HG03432 (cell line): ENCODE results near the gene SMG6.
A peak's percentile ranks its signal among the peaks of the same experiment; 100 is the strongest.

ENCODE experiments used
- ATAC-seq: cut with Tn5 transposase; IDR thresholded peaks from one replicate; pipeline ENCODE4 v1.9.1; 2021; ENCODE audit warnings: mild to moderate bottlenecking, moderate library complexity; ENCODE audit not compliant: unreplicated experiment

SMG6 gene

GRCh38 chr17:2237521-2237921 is 66.1 kb downstream of the SMG6 start:
- ATAC-seq, result no peak

- no peak for ATAC-seq
Measured at GRCh38 chr17:2235792-2236366, 67.7 kb downstream of the SMG6 start.

DNA sequence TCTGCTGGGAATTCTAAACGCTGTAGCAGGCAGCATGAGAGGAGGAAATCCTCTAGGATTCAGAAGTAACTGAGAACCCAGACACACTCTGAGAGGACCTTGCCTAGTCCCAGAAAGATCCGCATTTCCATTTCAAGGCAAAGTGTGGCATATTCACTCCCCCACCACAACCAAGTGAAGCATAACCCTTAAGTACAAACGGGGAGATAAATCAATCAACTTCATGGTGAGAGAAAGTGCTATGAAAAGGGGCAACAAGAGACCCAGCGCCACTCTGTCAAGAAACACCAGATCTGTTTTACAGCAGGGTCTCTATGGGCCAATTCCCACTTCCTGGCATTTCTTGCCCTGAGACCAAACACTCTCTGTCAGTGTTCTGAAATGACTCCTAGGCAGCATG is 68.3 kb downstream of the SMG6 start:
- ATAC-seq, result no peak

DNA sequence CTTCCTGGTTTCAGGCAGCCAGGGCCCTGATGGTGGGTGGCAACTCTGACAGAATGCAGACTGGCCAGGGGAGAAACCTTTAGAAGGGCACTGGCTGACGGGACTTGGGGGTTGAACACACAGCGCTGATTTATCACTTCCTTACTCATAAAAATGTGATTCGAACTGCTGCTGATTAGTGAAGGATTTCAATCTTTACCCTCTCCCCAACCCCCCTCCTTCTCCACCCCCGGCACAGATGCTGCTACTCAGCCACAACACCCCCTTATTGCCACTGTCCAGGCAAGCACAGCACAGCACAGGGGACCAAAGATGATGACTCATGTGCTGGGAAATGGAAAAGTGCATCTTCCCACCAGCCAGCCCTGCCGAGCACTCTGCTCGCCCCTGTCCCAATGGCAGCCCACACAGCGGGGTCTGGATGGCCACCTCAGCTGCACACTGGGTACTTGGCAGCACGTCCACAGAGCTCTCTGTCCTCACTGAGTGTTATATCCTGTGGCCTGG is 70.1 kb downstream of the SMG6 start:
- ATAC-seq, result no peak

- ATAC-seq, result no peak
Measured at GRCh38 chr17:2232244-2232638, 71.3 kb downstream of the SMG6 start.

- no peak for ATAC-seq
Measured at GRCh38 chr17:2230877-2231276, 72.7 kb downstream of the SMG6 start.

DNA sequence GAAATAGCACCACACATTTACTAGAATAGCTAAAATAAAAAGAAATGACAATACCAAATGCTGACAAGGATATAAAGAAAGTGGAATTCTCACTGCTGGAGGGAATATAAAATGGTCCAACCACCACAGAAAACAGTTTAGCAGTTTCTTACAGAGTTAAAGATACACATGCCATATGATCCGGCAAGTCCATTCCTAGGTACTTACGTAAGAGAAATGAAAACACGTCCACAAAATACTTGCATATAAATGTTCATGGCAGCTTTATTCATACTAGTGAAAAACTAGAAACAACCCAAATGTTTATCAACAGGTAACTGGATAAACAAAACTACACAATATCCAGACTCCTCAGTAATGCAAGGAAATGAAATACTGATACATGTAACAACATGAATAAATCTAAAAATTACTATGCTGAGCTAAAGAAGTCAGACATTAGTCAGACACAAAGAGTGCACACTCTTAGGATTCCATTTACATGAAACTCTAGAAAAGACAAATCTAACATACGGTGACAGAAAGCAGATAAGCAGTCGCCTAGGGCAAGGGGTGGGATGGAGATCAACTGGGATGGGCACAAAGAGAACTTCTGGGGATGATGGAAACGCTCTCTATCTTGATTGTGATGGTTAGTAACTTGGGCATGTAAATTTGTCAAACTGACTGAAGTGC is 76.4 kb downstream of the SMG6 start:
- no peak for ATAC-seq

DNA sequence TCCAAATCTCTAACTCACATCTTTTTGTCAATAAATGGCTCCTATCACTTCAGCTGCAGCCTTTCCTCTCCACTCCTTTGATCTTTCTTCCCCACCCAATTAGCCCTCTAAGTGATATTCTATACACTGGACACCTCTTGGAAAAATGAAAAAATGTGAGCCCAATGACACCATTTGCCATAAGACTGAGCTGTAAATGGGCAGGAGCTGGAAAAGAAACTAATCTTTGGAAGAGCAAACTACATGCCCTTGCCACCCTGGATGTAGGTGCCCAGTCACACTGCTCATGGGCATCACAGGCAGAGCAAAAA is 80.0 kb downstream of the SMG6 start:
- peak; percentile 9 for ATAC-seq

DNA sequence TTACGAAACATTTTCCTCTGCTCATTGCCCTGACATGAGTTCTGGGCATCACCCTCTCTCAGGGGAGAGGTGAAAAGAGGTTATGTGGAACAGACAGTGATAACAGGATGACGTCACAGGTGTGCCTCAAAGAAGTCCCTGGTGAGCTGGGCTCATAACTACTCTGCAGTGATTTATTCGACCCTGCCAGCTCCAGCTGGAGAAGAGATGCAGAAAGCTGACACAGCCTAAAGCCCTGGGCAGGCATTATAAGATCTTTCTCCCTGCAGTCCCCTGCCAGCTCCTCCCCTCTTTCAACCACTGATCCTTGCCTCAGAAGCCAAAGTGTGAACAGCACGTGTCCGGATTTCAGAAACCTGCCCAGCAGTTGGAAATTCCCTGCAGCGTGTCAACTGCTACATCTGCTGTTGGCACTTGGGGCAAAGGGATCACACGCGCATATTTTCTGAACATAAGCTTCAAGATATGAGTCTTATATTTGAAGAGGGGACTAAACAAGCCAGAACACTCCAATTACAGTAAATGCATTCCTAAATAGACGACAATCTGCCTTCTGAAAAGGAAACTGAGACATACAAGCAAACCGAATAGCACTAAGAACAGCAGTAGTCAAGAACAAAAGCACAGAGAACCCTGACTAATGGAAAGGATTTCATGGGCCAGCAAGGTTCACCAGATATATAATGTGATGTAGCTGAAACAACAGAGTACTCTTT is 80.5 kb downstream of the SMG6 start:
- peak; percentile 68 for ATAC-seq

DNA sequence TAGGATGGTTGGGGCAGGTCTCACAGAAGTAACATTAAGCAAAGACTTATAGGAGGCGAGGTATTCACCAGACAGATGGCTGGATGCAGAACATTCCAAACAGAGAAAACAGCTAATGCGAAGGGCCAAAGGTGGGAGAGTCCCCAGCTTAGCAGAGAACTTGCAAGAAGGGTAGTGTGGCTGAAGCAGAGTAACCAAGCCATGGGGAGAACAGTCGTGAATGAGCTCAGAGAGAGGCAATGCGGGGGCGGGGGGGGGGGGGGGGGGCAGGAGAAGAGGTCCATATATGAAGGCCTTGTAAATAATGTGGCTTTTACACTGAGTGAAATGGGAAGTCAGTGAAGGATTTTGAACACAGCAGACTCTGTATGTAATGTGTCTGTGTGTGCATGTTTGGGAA is 81.3 kb downstream of the SMG6 start:
- ATAC-seq, result no peak

DNA sequence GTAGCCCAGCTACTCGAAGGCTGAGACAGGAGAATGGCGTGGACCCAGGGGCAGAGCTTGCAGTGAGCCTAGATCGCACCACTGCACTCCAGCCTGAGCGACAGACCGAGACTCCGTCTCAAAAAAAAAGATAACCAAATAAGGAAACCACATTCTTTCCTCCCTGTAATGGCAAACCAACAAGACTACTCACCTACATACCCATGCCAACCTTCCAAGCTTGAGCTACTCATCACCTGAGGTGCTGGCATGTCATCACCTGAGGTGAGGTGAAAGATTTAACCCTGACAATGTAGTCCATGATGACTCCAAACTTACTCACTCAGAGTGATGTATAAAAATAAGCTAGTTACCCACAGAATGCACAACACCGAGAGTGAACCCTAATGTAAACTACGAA is 85.2 kb downstream of the SMG6 start:
- ATAC-seq, result no peak

- peak; percentile 82 for ATAC-seq
Measured at GRCh38 chr17:2215616-2216364, 87.8 kb downstream of the SMG6 start.

DNA sequence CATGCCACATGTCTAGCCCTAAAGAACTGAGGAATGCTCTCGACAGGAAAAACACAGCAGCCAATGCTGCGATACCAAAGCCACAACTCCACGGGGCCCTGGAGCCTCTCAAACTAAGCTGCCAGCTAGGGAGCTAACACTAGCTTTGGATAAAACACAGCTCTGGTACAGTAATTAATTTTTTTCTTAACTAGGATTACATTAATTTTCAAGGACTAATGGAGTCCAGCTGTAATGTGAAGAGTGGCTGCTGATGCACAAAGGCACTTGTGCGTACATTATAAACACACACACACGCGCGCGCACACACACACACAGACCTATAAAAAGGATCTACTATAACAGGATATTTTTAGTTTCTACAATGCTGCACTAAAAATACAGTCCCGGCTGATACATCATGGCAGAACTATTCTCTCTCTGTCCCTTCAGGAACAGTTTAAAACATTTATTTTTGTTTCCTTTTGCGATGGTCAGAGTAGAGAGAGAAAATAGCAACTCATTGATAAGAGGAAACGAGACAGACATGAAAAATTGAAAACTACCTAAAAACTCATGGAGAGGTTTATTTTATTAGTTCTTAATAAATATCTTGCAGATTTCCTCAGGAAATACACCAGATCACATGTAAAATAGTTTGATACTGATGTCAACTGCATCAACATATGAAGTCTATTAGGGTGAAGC is 88.5 kb downstream of the SMG6 start:
- no peak for ATAC-seq

GRCh38 chr17:2214047-2214928 is 89.3 kb downstream of the SMG6 start:
- no peak for ATAC-seq

DNA sequence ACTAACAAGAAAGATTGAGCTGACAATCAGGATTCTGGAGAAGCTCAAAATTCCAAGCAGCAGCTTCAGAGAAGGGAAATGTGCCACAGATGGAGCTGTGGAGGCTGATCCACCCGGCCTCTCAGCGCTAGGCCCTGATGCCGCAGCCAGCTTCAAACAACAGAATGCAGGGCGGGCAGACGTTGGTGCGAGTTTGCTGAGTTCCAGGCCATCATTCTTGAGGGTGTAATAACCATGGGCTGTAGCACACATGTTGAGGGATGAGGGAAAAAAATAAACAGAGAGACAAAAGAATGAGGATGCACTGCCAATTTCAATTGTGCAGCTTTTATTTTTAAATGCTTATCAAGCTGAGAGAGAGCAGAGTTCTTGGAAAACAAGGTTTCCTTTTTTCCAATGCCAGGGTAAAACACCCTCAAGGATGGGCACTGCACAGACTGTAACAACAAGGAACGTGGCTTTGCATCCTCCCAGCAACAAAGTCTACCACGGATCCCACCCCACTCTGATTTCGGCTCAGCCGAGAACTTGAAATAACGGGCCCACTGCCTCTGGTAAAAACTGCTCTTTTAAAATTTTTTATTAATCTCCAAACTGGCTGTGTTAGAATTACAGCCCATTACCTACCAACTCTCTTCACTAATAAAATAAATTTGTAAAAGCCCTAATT is 90.2 kb downstream of the SMG6 start:
- ATAC-seq, result no peak

DNA sequence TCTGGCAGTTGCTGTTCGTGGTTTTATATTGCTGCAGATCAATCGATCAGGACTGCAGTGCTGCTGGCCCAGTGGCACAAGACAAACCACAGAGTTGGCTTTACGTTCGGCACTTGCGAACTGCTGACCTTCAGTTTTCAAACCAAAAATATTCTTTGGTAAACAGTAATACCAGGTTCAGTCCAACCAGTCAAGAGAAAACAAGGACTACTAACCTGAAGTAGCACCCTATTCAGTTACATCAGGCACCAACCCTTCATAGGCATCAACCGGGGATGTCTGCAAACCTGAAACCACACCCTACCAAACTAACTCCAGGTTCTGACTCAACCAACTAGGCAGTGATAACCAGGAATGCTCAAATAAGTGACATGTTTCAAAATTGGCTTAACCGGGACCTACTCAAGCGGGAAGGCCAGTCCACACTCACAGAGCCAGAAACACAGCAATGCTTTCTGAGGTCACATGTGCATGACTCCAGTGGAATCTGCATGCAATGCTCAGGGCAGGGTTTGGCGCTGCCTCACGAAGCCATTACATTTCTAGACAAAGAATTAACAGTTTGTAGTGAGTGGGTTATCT is 91.1 kb downstream of the SMG6 start:
- ATAC-seq, result no peak

DNA sequence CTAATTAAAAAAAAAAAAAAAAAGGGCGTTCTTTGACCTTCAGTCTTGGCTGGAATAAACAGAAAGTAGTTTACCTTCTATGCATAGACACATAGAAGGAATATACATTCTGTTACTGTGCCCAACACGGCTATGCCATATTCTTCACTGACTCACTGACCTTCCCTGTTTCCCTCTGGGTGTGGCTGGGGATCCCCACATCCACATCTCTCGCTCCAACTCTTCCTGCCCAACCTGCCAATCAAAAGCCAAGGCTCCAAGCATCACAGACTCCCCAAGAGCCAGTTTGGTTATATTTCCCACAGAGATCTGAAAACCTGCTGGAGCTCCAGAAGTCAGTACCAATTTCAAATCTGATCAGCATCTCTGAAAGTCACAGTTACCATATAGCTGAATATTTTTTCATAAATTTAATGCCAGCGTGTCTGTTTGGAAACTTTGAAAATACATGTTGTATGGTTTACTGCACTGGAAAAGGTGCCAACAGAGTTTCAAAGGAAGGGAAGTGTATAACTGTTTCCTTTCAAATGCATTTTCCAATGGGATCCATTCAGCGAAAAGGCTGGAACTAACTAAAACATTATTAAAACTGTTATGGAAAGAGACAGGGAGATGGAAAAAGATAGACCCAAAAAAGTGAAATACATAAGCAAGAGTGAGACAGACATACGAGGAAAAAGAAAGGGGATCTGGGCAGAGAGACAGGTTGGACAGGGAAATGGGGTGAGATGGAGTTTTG is 91.8 kb downstream of the SMG6 start:
- no peak for ATAC-seq

- no peak for ATAC-seq
Measured at GRCh38 chr17:2210726-2211125, 92.9 kb downstream of the SMG6 start.
